HG03060 (cell line): ENCODE results near the gene STAMBPL1.
A peak's percentile ranks its signal among the peaks of the same experiment; 100 is the strongest.

Experiments
- ATAC-seq: cut with Tn5 transposase; IDR thresholded peaks from one replicate; pipeline ENCODE4 v1.9.1; 2021; ENCODE audit warnings: low read depth, moderate number of reproducible peaks; ENCODE audit not compliant: unreplicated experiment

The STAMBPL1 gene

GRCh38 chr10:88890681-88891381 lies 10.8 kb downstream of the STAMBPL1 start:
- ATAC-seq: no peak

- ATAC-seq: no peak
Observed at GRCh38 chr10:88892222-88892967, 12.3 kb downstream of the STAMBPL1 start.

GRCh38 chr10:88893611-88894010 lies 13.6 kb downstream of the STAMBPL1 start:
- ATAC-seq: no peak

- no peak for ATAC-seq
Observed at GRCh38 chr10:88895250-88895649, 15.2 kb downstream of the STAMBPL1 start.

GRCh38 chr10:88896372-88896993 lies 16.4 kb downstream of the STAMBPL1 start:
- ATAC-seq: no peak

- ATAC-seq: no peak
Observed at GRCh38 chr10:88896994-88897853, 17.2 kb downstream of the STAMBPL1 start.

- ATAC-seq: no peak
Observed at GRCh38 chr10:88898727-88899126, 18.7 kb downstream of the STAMBPL1 start.

- ATAC-seq: no peak
Observed at GRCh38 chr10:88899886-88900285, 19.8 kb downstream of the STAMBPL1 start.

GRCh38 chr10:88901206-88901983 lies 21.4 kb downstream of the STAMBPL1 start:
- peak; percentile 85 for ATAC-seq

GRCh38 chr10:88901984-88902789 lies 22.1 kb downstream of the STAMBPL1 start:
- ATAC-seq: peak; percentile 22

GRCh38 chr10:88903715-88904114 lies 23.7 kb downstream of the STAMBPL1 start:
- no peak for ATAC-seq

GRCh38 chr10:88906921-88907320 lies 26.9 kb downstream of the STAMBPL1 start:
- no peak for ATAC-seq

- no peak for ATAC-seq
Observed at GRCh38 chr10:88908194-88908593, 28.1 kb downstream of the STAMBPL1 start.

GRCh38 chr10:88911116-88911515 lies 31.1 kb downstream of the STAMBPL1 start:
- ATAC-seq: no peak

- ATAC-seq: no peak
Observed at GRCh38 chr10:88911851-88912250, 31.8 kb downstream of the STAMBPL1 start.

- no peak for ATAC-seq
Observed at GRCh38 chr10:88913127-88913526, 33.1 kb downstream of the STAMBPL1 start.

GRCh38 chr10:88913788-88914187 lies 33.7 kb downstream of the STAMBPL1 start:
- ATAC-seq: no peak

GRCh38 chr10:88915781-88916180 lies 35.7 kb downstream of the STAMBPL1 start:
- ATAC-seq: no peak

GRCh38 chr10:88916231-88916630 lies 36.2 kb downstream of the STAMBPL1 start:
- no peak for ATAC-seq
